A549 (cell line): ENCODE measurements around the gene AKAP6. TPM values are rescaled to one million over a fixed set of nuclear protein-coding genes. Genes with fewer than 3 reads are reported as not detected.

Experiments
- ATAC-seq, 2 experiments: fragments of 200-7000 bp in 1 of 2; fragments of >200 bp in 1 of 2; cut with Nextera tagmentation in 1 of 2; cut with Tn5 transposase in 1 of 2; 3 replicates each; pipeline versions ENCODE4 v1.8.0 to v1.9.1; 2018 to 2020; ENCODE audit warnings: mild to moderate bottlenecking in 1 of 2, moderate library complexity in 1 of 2
- CTCF ChIA-PET: fragments of 300-600 bp; sonication (Branson Sonifier 250); formaldehyde crosslinking; extraction: SDS; loops from one replicate; lab custom pipeline; 2021; ENCODE audit warnings: antibody characterized with exemption, inconsistent platforms; lab: Yijun Ruan, JAX
- POLR2A ChIA-PET: fragments of 350-600 bp; formaldehyde crosslinking; extraction: SDS; loops from one replicate; lab custom pipeline; 2021; ENCODE audit warnings: antibody characterized with exemption, inconsistent platforms; lab: Yijun Ruan, JAX
- DNase-seq, 2 experiments: peaks; one replicate each; pipeline versions ENCODE4 v3.0.0 to v3.0.0-alpha.2; 2011 to 2016; ENCODE audit warnings: low read depth in 1 of 2, low spot score in 1 of 2
- FAIRE-seq: peaks from 2 replicates; lab custom pipeline; 2011; peaks lifted over from hg19 to GRCh38; lab: Jason Lieb, UNC
- H3K27ac ChIP-seq, 2 experiments: fragments of >200 bp; sonication (Bioruptor Twin); formaldehyde crosslinking; 3 replicates each; pipeline ENCODE4 v1.5.1; 2016 to 2017
- H3K4me1 ChIP-seq: fragments of >200 bp; sonication (Bioruptor Twin); formaldehyde crosslinking; 3 replicates; pipeline ENCODE4 v1.6.1; 2016
- H3K4me2 ChIP-seq: fragments of >200 bp; sonication (Bioruptor Twin); formaldehyde crosslinking; 3 replicates; pipeline ENCODE4 v1.6.1; 2016
- H3K4me3 ChIP-seq: fragments of >200 bp; sonication (Bioruptor Twin); formaldehyde crosslinking; 3 replicates; pipeline ENCODE4 v1.5.1; 2016
- H3K9me3 ChIP-seq: fragments of >200 bp; sonication (Bioruptor Twin); formaldehyde crosslinking; 3 replicates; pipeline ENCODE4 v1.6.1; 2016
- CBX2 ChIP-seq: fragments of 200-600 bp; sonication (generic); IDR thresholded peaks from 2 replicates; pipeline ENCODE4 v1.6.1; 2016; ENCODE audit warnings: low read depth, mild to moderate bottlenecking, borderline replicate concordance
- CHD2 ChIP-seq: fragments of 150-350 bp; IDR thresholded peaks from 2 replicates; pipeline ENCODE4 v1.6.1; 2014; ENCODE audit warnings: low read length; ENCODE audit not compliant: partially characterized antibody
- FOSB ChIP-seq: fragments of 250-450 bp; sonication (Bioruptor Pico); IDR thresholded peaks from 2 replicates; pipeline ENCODE4 v1.5.0; 2020; ENCODE audit warnings: mild to moderate bottlenecking, moderate library complexity
- FOXS1 ChIP-seq: fragments of 250-450 bp; sonication (Bioruptor Pico); IDR thresholded peaks from 2 replicates; pipeline ENCODE4 v1.5.0; 2020; ENCODE audit warnings: mild to moderate bottlenecking, moderate library complexity
- HEYL ChIP-seq: fragments of 250-450 bp; sonication (Bioruptor Pico); IDR thresholded peaks from 2 replicates; pipeline ENCODE4 v1.8.0; 2021; ENCODE audit warnings: mild to moderate bottlenecking, moderate library complexity
- HOXB5 ChIP-seq: fragments of 250-450 bp; sonication (Bioruptor Pico); IDR thresholded peaks from 2 replicates; pipeline ENCODE4 v1.5.0; 2020; ENCODE audit warnings: mild to moderate bottlenecking, moderate library complexity
- JUN ChIP-seq, 2 experiments: fragments of >200 bp; sonication (Bioruptor Twin); formaldehyde crosslinking; IDR thresholded peaks; 2 replicates in 1 of 2; 3 replicates in 1 of 2; pipeline ENCODE4 v1.6.1; 2016 to 2017
- KDM1A ChIP-seq: fragments of 200-600 bp; sonication (generic); IDR thresholded peaks from 2 replicates; pipeline ENCODE4 v1.6.1; 2016; ENCODE audit warnings: low read depth, mild to moderate bottlenecking
- KDM5A ChIP-seq: fragments of 200-600 bp; sonication (generic); IDR thresholded peaks from 2 replicates; pipeline ENCODE4 v1.6.1; 2016; ENCODE audit warnings: antibody characterized with exemption, mild to moderate bottlenecking
- MAFK ChIP-seq: fragments of 450-650 bp; IDR thresholded peaks from 2 replicates; pipeline ENCODE4 v1.6.1; 2014; ENCODE audit not compliant: partially characterized antibody
- MYC ChIP-seq: IDR thresholded peaks from 2 replicates; pipeline ENCODE4 v1.6.1; 2012; ENCODE audit warnings: mild to moderate bottlenecking, inconsistent platforms, low read length, improper control_type of control experiment, borderline replicate concordance
- NFE2L2 ChIP-seq: fragments of 150-350 bp; conservative IDR thresholded peaks from 2 replicates; pipeline ENCODE4 v1.6.1; 2014; ENCODE audit warnings: low read length
- NPAS2 ChIP-seq: fragments of 250-450 bp; sonication (Bioruptor Pico); IDR thresholded peaks from 2 replicates; pipeline ENCODE4 v1.8.0; 2022; ENCODE audit warnings: mild to moderate bottlenecking, moderate library complexity, borderline replicate concordance
- PHF8 ChIP-seq: fragments of 200-600 bp; sonication (generic); IDR thresholded peaks from 2 replicates; pipeline ENCODE4 v1.6.1; 2016; ENCODE audit warnings: low read depth, mild to moderate bottlenecking, antibody characterized with exemption, moderate library complexity, borderline replicate concordance
- POLR2A ChIP-seq: IDR thresholded peaks from 2 replicates; pipeline ENCODE4 v1.6.1; 2012; ENCODE audit warnings: mild to moderate bottlenecking, low read length
- RAD21 ChIP-seq, 2 experiments: fragments of >200 bp in 1 of 2; sonication (Bioruptor Twin) in 1 of 2; formaldehyde crosslinking in 1 of 2; IDR thresholded peaks in 1 of 2; conservative IDR thresholded peaks in 1 of 2; 2 replicates in 1 of 2; 3 replicates in 1 of 2; pipeline ENCODE4 v1.6.1; 2012 to 2018; ENCODE audit warnings: inconsistent platforms in 1 of 2
- RCOR1 ChIP-seq: fragments of 150-350 bp; IDR thresholded peaks from 2 replicates; pipeline ENCODE4 v1.6.1; 2014; ENCODE audit warnings: antibody characterized with exemption, low read length, low read depth
- RFX5 ChIP-seq: fragments of 450-650 bp; IDR thresholded peaks from 2 replicates; pipeline ENCODE4 v1.7.1; 2014; ENCODE audit warnings: antibody characterized with exemption, mild to moderate bottlenecking, moderate library complexity
- SREBF2 ChIP-seq: fragments of 450-650 bp; IDR thresholded peaks from 2 replicates; pipeline ENCODE4 v1.6.1; 2014; ENCODE audit warnings: mild to moderate bottlenecking, moderate library complexity
- TFCP2L1 ChIP-seq: fragments of 250-450 bp; sonication (Bioruptor Pico); IDR thresholded peaks from 2 replicates; pipeline ENCODE4 v1.5.0; 2021; ENCODE audit warnings: mild to moderate bottlenecking
- TP53 ChIP-seq: fragments of 250-450 bp; sonication (Bioruptor Pico); IDR thresholded peaks from 2 replicates; pipeline ENCODE4 v1.5.0; 2021; ENCODE audit warnings: mild to moderate bottlenecking, moderate library complexity
- ZFP36 ChIP-seq: fragments of 450-650 bp; IDR thresholded peaks from 2 replicates; pipeline ENCODE4 v1.6.1; 2014; ENCODE audit warnings: borderline replicate concordance; ENCODE audit not compliant: partially characterized antibody
- ZSCAN20 ChIP-seq: fragments of 250-450 bp; sonication (Bioruptor Pico); IDR thresholded peaks from 2 replicates; pipeline ENCODE4 v1.8.0; 2022; ENCODE audit warnings: mild to moderate bottlenecking, moderate library complexity
- WGBS: methylation state at CpG from one replicate; pipeline ENCODE4 v1.1.6; 2017; ENCODE audit errors: missing lambda C conversion rate; 5-methylcytosine and 5-hydroxymethylcytosine counted together
- polyA plus RNA-seq, 4 experiments: library from polyadenylated mRNA; depleted of rRNA in 3 of 4; stranded (reverse); fragments of >200 nt; fragmentation: RNase III in 1 of 4; extraction: RNeasy Plus Mini Kit Qiagen cat#74134 plus additional on column Dnase treatment in 1 of 4; gene quantifications; 2 replicates in 3 of 4; 3 replicates in 1 of 4; pipeline ENCODE4 v1.2.3, GENCODE V29; 2011 to 2017
- TF ChIP-seq, protein P1 (sequence below): fragments of >200 bp; sonication (Bioruptor Twin); formaldehyde crosslinking; IDR thresholded peaks from 3 replicates; pipeline ENCODE4 v1.5.1; 2016
- TF ChIP-seq, protein P2 (sequence below): IDR thresholded peaks from 2 replicates; pipeline ENCODE4 v1.6.1; 2012; ENCODE audit warnings: low read depth, borderline replicate concordance
- TF ChIP-seq, protein P3 (sequence below): fragments of >200 bp; sonication (Bioruptor Twin); formaldehyde crosslinking; IDR thresholded peaks from 2 replicates; pipeline ENCODE4 v1.6.1; 2016

Gene AKAP6
- polyA plus RNA-seq, 2 of the 4 experiments (the other 2 are of a cell fraction): 0.27 to 1.9 TPM

GRCh38 chr14:32774214-32774613, 445.1 kb downstream of the AKAP6 start:
- ChIA-PET CTCF (no interaction called here), POLR2A (no interaction called here)
- no peaks in the 10 kb centered on the region for H3K4me1 ChIP-seq
- H3K9me3 ChIP-seq: no peaks in the 10 kb centered on the region
- no peak for FAIRE-seq
- WGBS: 2% methylated on average over 2 of the region's 2 CpGs
- no peak overlapping the region for H3K27ac ChIP-seq
- no peak overlapping the region for H3K4me2 ChIP-seq
- ATAC-seq: no peak
- TF ChIP-seq KDM5A: no peak
- TF ChIP-seq FOSB (CRISPR knock-in tag): no peak
- TF ChIP-seq POLR2A: no peak
- TF ChIP-seq, protein P1, sequence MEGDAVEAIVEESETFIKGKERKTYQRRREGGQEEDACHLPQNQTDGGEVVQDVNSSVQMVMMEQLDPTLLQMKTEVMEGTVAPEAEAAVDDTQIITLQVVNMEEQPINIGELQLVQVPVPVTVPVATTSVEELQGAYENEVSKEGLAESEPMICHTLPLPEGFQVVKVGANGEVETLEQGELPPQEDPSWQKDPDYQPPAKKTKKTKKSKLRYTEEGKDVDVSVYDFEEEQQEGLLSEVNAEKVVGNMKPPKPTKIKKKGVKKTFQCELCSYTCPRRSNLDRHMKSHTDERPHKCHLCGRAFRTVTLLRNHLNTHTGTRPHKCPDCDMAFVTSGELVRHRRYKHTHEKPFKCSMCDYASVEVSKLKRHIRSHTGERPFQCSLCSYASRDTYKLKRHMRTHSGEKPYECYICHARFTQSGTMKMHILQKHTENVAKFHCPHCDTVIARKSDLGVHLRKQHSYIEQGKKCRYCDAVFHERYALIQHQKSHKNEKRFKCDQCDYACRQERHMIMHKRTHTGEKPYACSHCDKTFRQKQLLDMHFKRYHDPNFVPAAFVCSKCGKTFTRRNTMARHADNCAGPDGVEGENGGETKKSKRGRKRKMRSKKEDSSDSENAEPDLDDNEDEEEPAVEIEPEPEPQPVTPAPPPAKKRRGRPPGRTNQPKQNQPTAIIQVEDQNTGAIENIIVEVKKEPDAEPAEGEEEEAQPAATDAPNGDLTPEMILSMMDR: no peak
- TF ChIP-seq FOXS1 (CRISPR knock-in tag): no peak
- TF ChIP-seq RCOR1: no peak
- no peak for TF ChIP-seq NPAS2 (CRISPR knock-in tag)
- TF ChIP-seq ZFP36: no peak
- no peak for TF ChIP-seq CHD2
- TF ChIP-seq, all 56 proteins: peak for 0
- H3K4me3 ChIP-seq: no peak overlapping the region
- DNase-seq: no peak

DNA sequence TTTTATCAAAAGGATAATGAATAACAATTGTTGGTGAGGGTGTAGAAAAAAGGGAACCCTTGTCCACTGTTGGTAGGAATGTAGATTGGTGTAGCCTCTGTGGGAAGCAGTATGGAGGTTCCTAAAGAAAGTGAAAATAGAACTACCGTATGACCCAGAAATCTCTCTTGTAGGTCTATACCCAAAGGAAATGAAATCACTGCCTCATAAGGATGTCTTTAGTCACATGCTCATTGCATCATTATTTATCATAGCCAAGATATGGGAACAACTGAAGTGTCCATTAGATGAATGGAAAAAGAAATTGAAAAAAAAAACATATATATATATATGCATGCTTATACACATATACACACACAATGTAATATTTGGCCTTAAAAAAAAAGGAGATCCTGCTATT, 450.7 kb downstream of the AKAP6 start:
- Histone ChIP-seq H3K27ac (no peak overlapping the region), H3K4me3 (no peak overlapping the region), H3K9me3 (no peaks in the 10 kb centered on the region), H3K4me2 (no peak overlapping the region), H3K4me1 (no peaks in the 10 kb centered on the region)
- ATAC-seq: no peak
- POLR2A ChIA-PET: no interaction called here
- 86% methylated on average over 1 of the region's 1 CpG for WGBS
- DNase-seq: no peak
- TF ChIP-seq HOXB5 (CRISPR knock-in tag): no peak
- TF ChIP-seq KDM1A: no peak
- TF ChIP-seq PHF8: no peak
- no peak for TF ChIP-seq TFCP2L1 (CRISPR knock-in tag)
- no peak for TF ChIP-seq RAD21 (conservative IDR thresholded peaks at IDR 0.05 in 1 of 2, IDR thresholded peaks at IDR 0.05 in 1 of 2)
- no peak for TF ChIP-seq MYC
- no peak for TF ChIP-seq MAFK
- TF ChIP-seq HEYL: no peak
- TF ChIP-seq ZSCAN20 (CRISPR knock-in tag): no peak
- no peak for TF ChIP-seq RFX5
- no peak for TF ChIP-seq NFE2L2
- TF ChIP-seq JUN (IDR thresholded peaks at IDR 0.05): no peak
- TF ChIP-seq, protein P2, sequence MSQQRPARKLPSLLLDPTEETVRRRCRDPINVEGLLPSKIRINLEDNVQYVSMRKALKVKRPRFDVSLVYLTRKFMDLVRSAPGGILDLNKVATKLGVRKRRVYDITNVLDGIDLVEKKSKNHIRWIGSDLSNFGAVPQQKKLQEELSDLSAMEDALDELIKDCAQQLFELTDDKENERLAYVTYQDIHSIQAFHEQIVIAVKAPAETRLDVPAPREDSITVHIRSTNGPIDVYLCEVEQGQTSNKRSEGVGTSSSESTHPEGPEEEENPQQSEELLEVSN: no peak
- no peak for TF ChIP-seq TP53
- TF ChIP-seq, protein P1: no peak
- TF ChIP-seq SREBF2: no peak
- TF ChIP-seq, protein P3, sequence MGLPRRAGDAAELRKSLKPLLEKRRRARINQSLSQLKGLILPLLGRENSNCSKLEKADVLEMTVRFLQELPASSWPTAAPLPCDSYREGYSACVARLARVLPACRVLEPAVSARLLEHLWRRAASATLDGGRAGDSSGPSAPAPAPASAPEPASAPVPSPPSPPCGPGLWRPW: no peak
- TF ChIP-seq RCOR1: no peak
- TF ChIP-seq CBX2: no peak
- no peak for TF ChIP-seq FOXS1 (CRISPR knock-in tag)
- CTCF ChIA-PET: no interaction called here
- FAIRE-seq: no peak
